A673 (cell line): Measurements from ENCODE around the gene CCDC85C. TPM values are rescaled to one million over a fixed set of nuclear protein-coding genes. Genes with fewer than 3 reads are reported as not detected.

Source experiments
- BruUV-seq: library from RNA; stranded (reverse); fragments of 400-500 nt; replicated peaks from 2 replicates; lab custom pipeline; 2021; lab: Mats Ljungman, UMichigan
- CTCF ChIA-PET: fragments of 300-600 bp; sonication (Branson Sonifier 250); formaldehyde crosslinking; loops from one replicate; lab custom pipeline; 2022; ENCODE audit warnings: antibody characterized with exemption; lab: Charles Lee
- POLR2A ChIA-PET: fragments of 300-600 bp; sonication (Branson Sonifier 250); formaldehyde crosslinking; loops from one replicate; lab custom pipeline; 2022; ENCODE audit warnings: antibody characterized with exemption; ENCODE audit not compliant: low non-redundant PET; lab: Charles Lee
- DNase-seq: peaks from one replicate; pipeline ENCODE4 v3.0.0-alpha.2; 2015; ENCODE audit warnings: low spot score
- H3K27ac ChIP-seq: fragments of 200-600 bp; sonication (generic); 2 replicates; pipeline ENCODE4 v1.5.1; 2016; ENCODE audit warnings: mixed run types, low read depth, mild to moderate bottlenecking, mixed read lengths, antibody characterized with exemption, low read length; ENCODE audit not compliant: poor library complexity, severe bottlenecking
- H3K27me3 ChIP-seq: fragments of 200-600 bp; sonication (generic); replicated peaks from 2 replicates; pipeline ENCODE4 v1.6.1; 2017; ENCODE audit warnings: mixed run types, low read depth, mild to moderate bottlenecking, mixed read lengths, antibody characterized with exemption, low read length; ENCODE audit not compliant: insufficient read depth, poor library complexity
- H3K36me3 ChIP-seq: fragments of 200-600 bp; sonication (generic); 2 replicates; pipeline ENCODE4 v1.6.1; 2016; ENCODE audit warnings: mixed run types, mild to moderate bottlenecking, mixed read lengths, antibody characterized with exemption, low read length; ENCODE audit not compliant: insufficient read depth, poor library complexity, severe bottlenecking
- H3K4me1 ChIP-seq: fragments of 200-600 bp; sonication (generic); 2 replicates; pipeline ENCODE4 v1.6.1; 2017; ENCODE audit warnings: mixed run types, mild to moderate bottlenecking, mixed read lengths, antibody characterized with exemption, low read length; ENCODE audit not compliant: insufficient read depth, poor library complexity, severe bottlenecking
- H3K4me3 ChIP-seq: fragments of 200-600 bp; sonication (generic); 2 replicates; pipeline ENCODE4 v1.5.1; 2016; ENCODE audit warnings: low read depth, mixed run types, mild to moderate bottlenecking, mixed read lengths, low read length; ENCODE audit not compliant: poor library complexity, severe bottlenecking
- H3K9me3 ChIP-seq: fragments of 200-600 bp; sonication (generic); 2 replicates; pipeline ENCODE4 v1.6.1; 2016; ENCODE audit warnings: mixed run types, low read depth, mild to moderate bottlenecking, mixed read lengths, antibody characterized with exemption, low read length; ENCODE audit not compliant: poor library complexity, severe bottlenecking
- CTCF ChIP-seq: fragments of 300-800, 200-600 bp; sonication (generic); conservative IDR thresholded peaks from 2 replicates; pipeline ENCODE4 v1.5.1; 2017; ENCODE audit warnings: low read depth, mild to moderate bottlenecking, antibody characterized with exemption, low read length, moderate library complexity, mixed read lengths
- EZH2 ChIP-seq: fragments of 200-600 bp; sonication (generic); IDR thresholded peaks from 2 replicates; pipeline ENCODE4 v1.6.1; 2017; ENCODE audit warnings: borderline replicate concordance, low read depth, mild to moderate bottlenecking, mixed read lengths, antibody characterized with exemption, low read length; ENCODE audit not compliant: poor library complexity, severe bottlenecking
- intact Hi-C: fragments of 100-400 bp; cut with micrococcal nuclease; formaldehyde crosslinking; loops from one replicate; pipeline ENCODE4 v1.10.0; 2022; ENCODE audit not compliant: unreplicated experiment
- total RNA-seq: library from RNA; stranded (reverse); gene quantifications from 2 replicates; pipeline ENCODE4 v1.2.3, GENCODE V29; 2021

CCDC85C gene
- total RNA-seq, 1 experiment from 2014 or later = 24.6 TPM

GRCh38 chr14:99520571-99521081 lies 83.4 kb downstream of the CCDC85C start:
- BruUV-seq = no TSS peak
- no peak for TF ChIP-seq CTCF
- no peak for TF ChIP-seq EZH2
- no peak overlapping the region for H3K4me3 ChIP-seq
- H3K9me3 ChIP-seq = no peaks in the 10 kb centered on the region
- no peaks in the 10 kb centered on the region for H3K27me3 ChIP-seq
- H3K4me1 ChIP-seq = peaks cover 11% of the 10 kb centered on the region
- intact Hi-C loops = no loop called here
- H3K27ac ChIP-seq = no peak overlapping the region
- ChIA-PET POLR2A (no interaction called here), CTCF (no interaction called here)
- DNase-seq = no peak
- no peaks in the 10 kb centered on the region for H3K36me3 ChIP-seq

GRCh38 chr14:99519931-99520421 lies 84.0 kb downstream of the CCDC85C start:
- H3K9me3 ChIP-seq = no peaks in the 10 kb centered on the region
- no peak overlapping the region for H3K27ac ChIP-seq
- no peaks in the 10 kb centered on the region for H3K27me3 ChIP-seq
- intact Hi-C loops = loop anchor here (2.0 to 5.0 kb wide), 2 partner anchors 367 to 427 kb away; no protein-coding TSS in a partner anchor
- H3K4me3 ChIP-seq = no peak overlapping the region
- CTCF ChIA-PET = no interaction called here
- TF ChIP-seq EZH2 = no peak
- no peak for TF ChIP-seq CTCF
- peaks cover 9% of the 10 kb centered on the region for H3K4me1 ChIP-seq
- H3K36me3 ChIP-seq = no peaks in the 10 kb centered on the region
- POLR2A ChIA-PET = no interaction called here
- no peak for DNase-seq
- BruUV-seq = no TSS peak

- Histone ChIP-seq H3K27ac (no peak overlapping the region), H3K4me3 (no peak overlapping the region), H3K4me1 (peaks cover 4% of the 10 kb centered on the region), H3K9me3 (no peaks in the 10 kb centered on the region), H3K36me3 (no peaks in the 10 kb centered on the region), H3K27me3 (no peaks in the 10 kb centered on the region)
- ChIA-PET POLR2A (no interaction called here), CTCF (no interaction called here)
- intact Hi-C loops = loop anchor here (2.0 to 5.0 kb wide), 2 partner anchors 368 to 427 kb away; no protein-coding TSS in a partner anchor
- no TSS peak for BruUV-seq
- TF ChIP-seq EZH2 (no peak), CTCF (no peak)
- DNase-seq = no peak
These were observed 84.6 kb downstream of the CCDC85C start for GRCh38 chr14:99519347-99519881.
